HUES6 (cell line): ENCODE results near the gene CAMK1D.

Experiments
- H3K27ac ChIP-seq: 2 replicates; pipeline ENCODE4 v1.7.0; 2013; ENCODE audit warnings: low read depth, mild to moderate bottlenecking, low read length, inconsistent platforms
- H3K27me3 ChIP-seq: 2 replicates; pipeline ENCODE4 v1.6.1; 2013; ENCODE audit warnings: low read length; ENCODE audit not compliant: control insufficient read depth, insufficient read depth
- H3K36me3 ChIP-seq: 2 replicates; pipeline ENCODE4 v1.6.1; 2013; ENCODE audit warnings: low read length; ENCODE audit not compliant: control insufficient read depth, insufficient read depth
- H3K4me1 ChIP-seq: 2 replicates; pipeline ENCODE4 v1.6.1; 2013; ENCODE audit warnings: low read length; ENCODE audit not compliant: control insufficient read depth, insufficient read depth
- H3K4me3 ChIP-seq: 2 replicates; pipeline ENCODE4 v1.5.1; 2013; ENCODE audit warnings: low read depth, low read length
- H3K9ac ChIP-seq: one replicate; pipeline ENCODE4 v1.6.1; 2013; ENCODE audit warnings: mild to moderate bottlenecking, low read length
- H3K9me3 ChIP-seq: 2 replicates; pipeline ENCODE4 v1.6.1; 2013; ENCODE audit warnings: low read depth, low read length; ENCODE audit not compliant: control insufficient read depth, insufficient read depth

The CAMK1D gene

DNA sequence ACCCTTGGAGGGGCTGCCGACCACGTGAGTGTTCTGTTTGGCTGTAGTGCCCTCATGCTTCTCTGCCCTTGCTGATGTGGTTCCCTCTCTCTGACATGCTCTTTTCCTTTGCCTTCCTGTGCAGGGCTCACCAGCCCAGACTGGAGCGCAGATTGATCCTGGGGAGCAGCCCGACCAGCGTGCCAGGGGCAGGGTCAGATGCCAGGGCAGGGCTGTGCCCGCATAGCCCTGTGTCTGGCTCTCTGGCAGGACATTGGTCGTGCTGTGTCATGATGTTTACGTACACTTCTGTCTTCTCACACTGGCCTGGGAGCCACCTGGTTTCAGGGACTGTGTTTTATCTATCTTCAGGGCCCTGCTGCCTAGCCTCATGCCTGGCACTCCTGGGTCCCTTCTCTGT, 300.8 kb downstream of the CAMK1D start:
- H3K9ac ChIP-seq: no peak overlapping the region
- H3K36me3 ChIP-seq: no peaks in the 10 kb centered on the region
- H3K27ac ChIP-seq: no peak overlapping the region
- no peaks in the 10 kb centered on the region for H3K27me3 ChIP-seq
- peaks cover 13% of the 10 kb centered on the region for H3K9me3 ChIP-seq
- H3K4me1 ChIP-seq: no peaks in the 10 kb centered on the region
- H3K4me3 ChIP-seq: no peak overlapping the region

DNA sequence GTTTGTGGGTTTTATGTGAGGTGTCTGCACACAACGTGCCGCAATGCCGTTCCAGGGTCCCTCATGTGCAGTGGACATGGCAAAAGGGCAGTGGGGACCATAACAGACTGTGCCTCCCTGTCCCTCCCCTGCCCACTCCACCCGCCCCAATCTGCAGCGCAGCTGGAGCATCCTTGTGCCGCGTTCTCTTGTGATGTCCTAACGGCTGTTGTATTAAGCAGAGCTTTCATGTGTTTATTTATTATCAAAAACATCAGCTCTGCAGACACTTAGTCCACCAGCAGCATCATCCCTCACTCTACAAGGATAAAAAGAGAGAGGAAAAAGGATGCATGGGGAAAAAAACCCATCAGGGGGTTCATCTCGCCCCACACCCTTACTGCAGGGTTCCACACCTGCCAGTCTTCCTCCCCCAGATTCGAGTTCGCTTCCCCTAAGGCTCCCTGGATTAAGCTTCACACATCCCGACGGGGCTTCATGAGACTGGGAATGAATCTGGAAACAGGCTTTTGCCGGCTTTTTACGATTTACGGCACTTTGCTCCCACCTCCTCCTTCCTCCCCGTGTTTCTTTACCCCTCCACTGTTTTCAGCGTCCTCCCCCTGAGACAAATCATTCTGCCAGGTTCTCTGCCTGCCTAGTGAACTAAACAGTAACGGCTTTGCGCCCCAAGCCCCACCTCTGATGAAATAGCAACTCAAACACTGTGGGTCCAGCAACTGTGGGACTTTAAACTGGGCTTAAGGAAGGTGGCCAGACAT, 301.4 kb downstream of the CAMK1D start:
- H3K9ac ChIP-seq: no peak overlapping the region
- no peaks in the 10 kb centered on the region for H3K4me1 ChIP-seq
- H3K27ac ChIP-seq: no peak overlapping the region
- H3K9me3 ChIP-seq: peaks cover 13% of the 10 kb centered on the region
- H3K4me3 ChIP-seq: no peak overlapping the region
- no peaks in the 10 kb centered on the region for H3K36me3 ChIP-seq
- H3K27me3 ChIP-seq: no peaks in the 10 kb centered on the region

- Histone ChIP-seq H3K27me3 (no peaks in the 10 kb centered on the region), H3K9ac (no peak overlapping the region)
Observed at GRCh38 chr10:12655940-12656339, 306.6 kb downstream of the CAMK1D start.

GRCh38 chr10:12656518-12657142, 307.3 kb downstream of the CAMK1D start:
- H3K4me1 ChIP-seq: no peaks in the 10 kb centered on the region
- peaks cover 13% of the 10 kb centered on the region for H3K9me3 ChIP-seq
- no peaks in the 10 kb centered on the region for H3K36me3 ChIP-seq
- H3K27me3 ChIP-seq: no peaks in the 10 kb centered on the region
- H3K4me3 ChIP-seq: no peak overlapping the region
- H3K9ac ChIP-seq: no peak overlapping the region
- H3K27ac ChIP-seq: no peak overlapping the region

More at GRCh38 chr10:12655940-12656339, 306.6 kb downstream of the CAMK1D start:
- H3K9me3 ChIP-seq: peaks cover 13% of the 10 kb centered on the region
- no peaks in the 10 kb centered on the region for H3K36me3 ChIP-seq
- H3K4me1 ChIP-seq: no peaks in the 10 kb centered on the region
- H3K27ac ChIP-seq: no peak overlapping the region
- H3K4me3 ChIP-seq: no peak overlapping the region

- Histone ChIP-seq H3K27me3 (no peaks in the 10 kb centered on the region), H3K4me3 (no peak overlapping the region)
Observed at GRCh38 chr10:12657489-12657888, 308.1 kb downstream of the CAMK1D start.

GRCh38 chr10:12658526-12658925, 309.2 kb downstream of the CAMK1D start:
- Histone ChIP-seq H3K36me3 (no peaks in the 10 kb centered on the region), H3K27ac (no peak overlapping the region), H3K4me1 (no peaks in the 10 kb centered on the region), H3K27me3 (no peaks in the 10 kb centered on the region), H3K4me3 (no peak overlapping the region), H3K9me3 (peaks cover 9% of the 10 kb centered on the region), H3K9ac (no peak overlapping the region)

More at GRCh38 chr10:12657489-12657888, 308.1 kb downstream of the CAMK1D start:
- no peak overlapping the region for H3K9ac ChIP-seq
- no peak overlapping the region for H3K27ac ChIP-seq
- peaks cover 13% of the 10 kb centered on the region for H3K9me3 ChIP-seq
- H3K4me1 ChIP-seq: no peaks in the 10 kb centered on the region
- H3K36me3 ChIP-seq: no peaks in the 10 kb centered on the region

- 0 out of 2 replicates have a peak, but pooled peaks cover under 1% of the 10 kb centered on the region for H3K9me3 ChIP-seq
- no peak overlapping the region for H3K27ac ChIP-seq
- H3K4me3 ChIP-seq: no peak overlapping the region
- no peaks in the 10 kb centered on the region for H3K27me3 ChIP-seq
- no peaks in the 10 kb centered on the region for H3K4me1 ChIP-seq
- H3K36me3 ChIP-seq: no peaks in the 10 kb centered on the region
- H3K9ac ChIP-seq: no peak overlapping the region
Observed at GRCh38 chr10:12659706-12660105, 310.4 kb downstream of the CAMK1D start.

DNA sequence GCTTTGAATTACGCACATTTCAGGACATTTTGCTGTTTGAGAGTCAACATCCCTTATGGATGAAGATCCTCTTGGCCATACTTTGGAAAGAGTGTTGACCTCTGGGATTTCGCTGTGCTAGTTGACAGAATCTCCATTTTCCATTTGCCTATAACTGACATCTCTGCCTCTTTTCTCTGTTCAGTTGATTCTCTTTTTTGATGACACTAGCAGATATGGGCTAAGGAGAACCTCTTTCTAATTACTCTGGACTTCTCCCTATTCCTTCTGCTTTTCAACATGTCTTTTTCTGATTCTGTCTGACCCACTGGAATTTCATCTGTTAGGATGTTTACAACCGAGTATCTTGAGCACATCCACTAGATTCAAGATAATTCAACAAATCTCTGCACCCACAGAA, 311.5 kb downstream of the CAMK1D start:
- Histone ChIP-seq H3K4me1 (no peaks in the 10 kb centered on the region), H3K27me3 (no peaks in the 10 kb centered on the region), H3K9ac (no peak overlapping the region)

GRCh38 chr10:12661671-12662070, 312.3 kb downstream of the CAMK1D start:
- H3K36me3 ChIP-seq: no peaks in the 10 kb centered on the region
- H3K27ac ChIP-seq: no peak overlapping the region
- no peaks in the 10 kb centered on the region for H3K27me3 ChIP-seq

More for the DNA sequence above, 311.5 kb downstream of the CAMK1D start:
- Histone ChIP-seq H3K36me3 (no peaks in the 10 kb centered on the region), H3K4me3 (no peak overlapping the region), H3K27ac (no peak overlapping the region), H3K9me3 (no peaks in the 10 kb centered on the region)

DNA sequence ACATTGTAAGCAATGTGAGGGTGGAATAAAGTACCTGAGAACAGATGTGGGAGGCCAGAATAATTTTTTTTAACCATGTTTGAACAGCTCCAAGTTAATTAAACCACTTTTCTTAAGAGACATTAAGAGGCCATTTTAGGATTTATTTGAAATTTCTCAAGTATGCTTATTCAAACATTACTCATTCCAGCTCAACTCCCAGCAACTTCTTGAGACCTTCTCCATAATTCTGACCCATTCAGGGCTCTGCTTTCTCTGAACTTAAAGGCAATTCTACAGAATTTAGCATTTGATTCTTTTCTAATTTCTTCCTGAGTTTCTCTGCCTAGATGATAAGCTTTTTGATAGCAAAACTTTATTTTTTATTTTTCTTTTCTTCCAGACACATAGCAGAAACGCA, 314.5 kb downstream of the CAMK1D start:
- Histone ChIP-seq H3K9ac (no peak overlapping the region), H3K27ac (no peak overlapping the region), H3K4me1 (no peaks in the 10 kb centered on the region), H3K9me3 (peaks cover 3% of the 10 kb centered on the region; the same call in 1 of the 2 replicates), H3K36me3 (no peaks in the 10 kb centered on the region), H3K4me3 (no peak overlapping the region), H3K27me3 (no peaks in the 10 kb centered on the region)

More at GRCh38 chr10:12661671-12662070, 312.3 kb downstream of the CAMK1D start:
- H3K4me3 ChIP-seq: no peak overlapping the region
- no peaks in the 10 kb centered on the region for H3K4me1 ChIP-seq
- no peaks in the 10 kb centered on the region for H3K9me3 ChIP-seq
- H3K9ac ChIP-seq: no peak overlapping the region

DNA sequence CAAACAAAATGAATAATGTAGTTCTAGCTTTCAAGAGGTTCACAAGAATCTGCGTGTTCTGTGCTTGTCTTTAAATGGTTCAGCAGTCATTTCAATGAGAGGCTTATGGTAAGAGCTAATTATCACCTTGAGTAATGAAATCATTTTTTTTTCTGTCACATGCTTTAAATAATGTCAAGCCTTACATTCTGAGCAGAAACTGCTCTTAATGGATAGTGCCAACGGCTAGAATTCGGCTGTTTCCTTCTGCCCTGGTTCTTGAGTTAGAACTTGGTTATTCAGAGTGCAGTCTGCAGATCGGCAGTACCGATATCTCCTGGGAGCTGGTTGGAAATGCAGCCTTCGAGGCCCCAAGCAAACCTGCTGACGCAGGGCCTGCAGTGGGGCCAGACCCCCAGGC, 316.2 kb downstream of the CAMK1D start:
- H3K36me3 ChIP-seq: no peaks in the 10 kb centered on the region
- no peaks in the 10 kb centered on the region for H3K4me1 ChIP-seq
- no peaks in the 10 kb centered on the region for H3K27me3 ChIP-seq
- no peak overlapping the region for H3K4me3 ChIP-seq
- H3K9ac ChIP-seq: no peak overlapping the region
- no peak overlapping the region for H3K27ac ChIP-seq
- peaks cover 6% of the 10 kb centered on the region; the same call in 1 of the 2 replicates for H3K9me3 ChIP-seq
